Motor neuron (in vitro differentiated cells): ENCODE measurements around the gene HEXD. TPM values are rescaled to one million over a fixed set of nuclear protein-coding genes. Genes with fewer than 3 reads are reported as not detected.
A peak's percentile ranks its signal among the peaks of the same experiment; 100 is the strongest.
"Not testable (repeated sequence)": the region's sequence is repeated elsewhere in the genome, so short reads cannot be mapped to it uniquely, and the experiment has no call there.

Experiments used
- ATAC-seq, 8 experiments: fragments of 200-7000 bp; cut with Tn5 transposase; replicated peaks in 6 of 8; 2 replicates each; pipeline ENCODE4 v1.8.0; 2021; ENCODE audit warnings: mild to moderate bottlenecking in 8 of 8, moderate library complexity in 8 of 8
- H3K27ac ChIP-seq, 2 donors: fragments of 250-450 bp; sonication (Bioruptor Pico); 2 replicates each; pipeline ENCODE4 v1.9.0; 2021; ENCODE audit warnings: antibody characterized with exemption in 2 of 2, mild to moderate bottlenecking in 2 of 2, moderate library complexity in 1 of 2
- H3K4me1 ChIP-seq, 2 donors: fragments of 250-450 bp; sonication (Bioruptor Pico); replicated peaks in 1 of 2; 2 replicates each; pipeline ENCODE4 v1.6.1; 2021; ENCODE audit warnings: antibody characterized with exemption in 2 of 2, mild to moderate bottlenecking in 2 of 2, moderate library complexity in 1 of 2
- H3K4me3 ChIP-seq, 5 donors: fragments of 250-450 bp; sonication (Bioruptor Pico); 2 replicates each; pipeline ENCODE4 v1.9.0; 2021; ENCODE audit warnings: antibody characterized with exemption in 5 of 5, mild to moderate bottlenecking in 5 of 5, moderate library complexity in 4 of 5
- WGBS, 10 experiments: fragments of 450-650 bp; shearing (Covaris generic); methylation state at CpG; one replicate each; pipeline ENCODE4 v1.0.0; 2022; 5-methylcytosine and 5-hydroxymethylcytosine counted together
- in situ Hi-C, 9 experiments: fragments of 400-800 bp; cut with MboI; loops; one replicate each; pipeline ENCODE4 v1.15.0; 2021; ENCODE audit warnings: low sequenced_read_pairs in 9 of 9, low pct_unique_long_range_greater_than_20kb in 2 of 9; ENCODE audit not compliant: unreplicated experiment in 9 of 9
- total RNA-seq, 8 experiments: library from RNA; unstranded; fragments of 300-600 nt; gene quantifications; 2 replicates each; pipeline versions ENCODE4 v1.2.3 to v1.2.4, GENCODE V29; 2022

Gene HEXD
- total RNA-seq, 8 experiments from 2014 or later, result 10.3 to 33.4 (median 15.3) TPM

- no peak for ATAC-seq
- in situ Hi-C loops, result loop anchor here in 1 of 9 experiments (10.0 kb wide), 1 partner anchor 51 kb away; the partner anchor contains the start of gene TEX19
- Histone ChIP-seq H3K27ac (no peak overlapping the region), H3K4me1 (no peaks in the 10 kb centered on the region), H3K4me3 (no peak overlapping the region)
- 88 to 100% (median 90%) methylated on average over 1 to 6 of the region's 14 CpGs; no CpG with 5 or more reads in 3 of the 10 experiments for WGBS, 10 experiments
These were observed 11.9 kb upstream of the HEXD start for GRCh38 chr17:82406131-82406671.

GRCh38 chr17:82407255-82407654 is 10.9 kb upstream of the HEXD start:
- H3K4me1 ChIP-seq, result no peaks in the 10 kb centered on the region
- no peak for ATAC-seq
- H3K27ac ChIP-seq, result no peak overlapping the region
- 84 to 100% (median 88%) methylated on average over 2 to 11 of the region's 13 CpGs; no CpG with 5 or more reads in 7 of the 10 experiments for WGBS, 10 experiments
- no peak overlapping the region for H3K4me3 ChIP-seq
- in situ Hi-C loops, result loop anchor here in 1 of 9 experiments (10.0 kb wide), 1 partner anchor 52 kb away; the partner anchor contains the start of gene TEX19

GRCh38 chr17:82408288-82408937 is 9.7 kb upstream of the HEXD start:
- 60 to 100% (median 87%) methylated on average over 1 to 8 of the region's 15 CpGs for WGBS, 10 experiments
- Histone ChIP-seq H3K4me1 (no peaks in the 10 kb centered on the region), H3K4me3 (no peak overlapping the region), H3K27ac (no peak overlapping the region)
- in situ Hi-C loops, result loop anchor here in 1 of 9 experiments (10.0 kb wide), 1 partner anchor 54 kb away; the partner anchor contains the start of gene TEX19
- ATAC-seq, result peak in 2 of 8 experiments; percentile 50 to 73

GRCh38 chr17:82408938-82409318 is 9.2 kb upstream of the HEXD start:
- ATAC-seq, result no peak
- H3K4me1 ChIP-seq, result no peaks in the 10 kb centered on the region
- 80 to 88% methylated on average over 1 to 11 of the region's 21 CpGs; no CpG with 5 or more reads in 8 of the 10 experiments for WGBS, 10 experiments
- in situ Hi-C loops, result loop anchor here in 1 of 9 experiments (10.0 kb wide), 1 partner anchor 54 kb away; the partner anchor contains the start of gene TEX19
- no peak overlapping the region for H3K4me3 ChIP-seq
- H3K27ac ChIP-seq, result no peak overlapping the region

- WGBS, 10 experiments, result 80 to 100% (median 93%) methylated on average over 1 to 7 of the region's 14 CpGs; no CpG with 5 or more reads in 2 of the 10 experiments
- in situ Hi-C loops, result loop anchor here in 1 of 9 experiments (10.0 kb wide), 1 partner anchor 55 kb away; the partner anchor contains the start of gene TEX19
These were observed 8.0 kb upstream of the HEXD start for GRCh38 chr17:82410014-82410716.

GRCh38 chr17:82411396-82412053 is 6.6 kb upstream of the HEXD start:
- peaks cover 4 to 7% of the 10 kb centered on the region in 2 donors for H3K4me1 ChIP-seq
- WGBS, 10 experiments, result 90 to 100% (median 94%) methylated on average over 1 to 15 of the region's 24 CpGs; no CpG with 5 or more reads in 4 of the 10 experiments
- H3K27ac ChIP-seq, result no peak overlapping the region
- H3K4me3 ChIP-seq, result no peak overlapping the region
- in situ Hi-C loops, result loop anchor here in 1 of 9 experiments (10.0 kb wide), 1 partner anchor 57 kb away; the partner anchor contains the start of gene TEX19
- ATAC-seq, result no peak

More at GRCh38 chr17:82410014-82410716, 8.0 kb upstream of the HEXD start:
- H3K4me3 ChIP-seq, result no peak overlapping the region
- no peak overlapping the region for H3K27ac ChIP-seq
- H3K4me1 ChIP-seq, result peaks cover 4 to 7% of the 10 kb centered on the region in 2 donors
- ATAC-seq, result no peak

GRCh38 chr17:82412081-82412480 is 6.1 kb upstream of the HEXD start:
- H3K4me3 ChIP-seq, H3K27ac ChIP-seq, H3K4me1 ChIP-seq, ATAC-seq: not testable (repeated sequence)
- in situ Hi-C loops, result loop anchor here in 1 of 9 experiments (10.0 kb wide), 1 partner anchor 57 kb away; the partner anchor contains the start of gene TEX19
- 100% methylated on average over 2 of the region's 16 CpGs; no CpG with 5 or more reads in 9 of the 10 experiments for WGBS, 10 experiments

GRCh38 chr17:82412535-82413520 is 5.3 kb upstream of the HEXD start:
- Histone ChIP-seq H3K4me1 (peaks cover 4 to 12% of the 10 kb centered on the region in 2 donors), H3K4me3 (no peak overlapping the region), H3K27ac (no peak overlapping the region)
- WGBS, 10 experiments, result 67 to 95% (median 92%) methylated on average over 2 to 10 of the region's 29 CpGs; no CpG with 5 or more reads in 1 of the 10 experiments
- ATAC-seq, result no peak
- in situ Hi-C loops, result loop anchor here in 1 of 9 experiments (10.0 kb wide), 1 partner anchor 58 kb away; the partner anchor contains the start of gene TEX19

- Histone ChIP-seq H3K4me1 (peaks cover 9 to 12% of the 10 kb centered on the region in 2 donors), H3K4me3 (no peak overlapping the region), H3K27ac (no peak overlapping the region)
- WGBS, 10 experiments, result 0 to 100% (median 14%) methylated on average over 2 to 22 of the region's 38 CpGs; no CpG with 5 or more reads in 2 of the 10 experiments
- peak; percentile 22 to 74 (median 48) for ATAC-seq
- in situ Hi-C loops, result loop anchor here in 1 of 9 experiments (10.0 kb wide), 1 partner anchor 60 kb away; the partner anchor contains the start of gene TEX19
These were observed 3.4 kb upstream of the HEXD start for GRCh38 chr17:82414548-82415281.

- WGBS, 10 experiments, result 73 to 96% (median 91%) methylated on average over 1 to 9 of the region's 26 CpGs; no CpG with 5 or more reads in 2 of the 10 experiments
- H3K27ac ChIP-seq, result no peak overlapping the region
- in situ Hi-C loops, result loop anchor here in 1 of 9 experiments (10.0 kb wide), 1 partner anchor 61 kb away; the partner anchor contains the start of gene TEX19
- no peak overlapping the region for H3K4me3 ChIP-seq
- no peak for ATAC-seq
- H3K4me1 ChIP-seq, result peaks cover 9 to 12% of the 10 kb centered on the region in 2 donors
These were observed 2.8 kb upstream of the HEXD start for GRCh38 chr17:82415336-82415735.

GRCh38 chr17:82415786-82416185 is 2.4 kb upstream of the HEXD start:
- 83 to 100% (median 96%) methylated on average over 1 to 8 of the region's 9 CpGs; no CpG with 5 or more reads in 3 of the 10 experiments for WGBS, 10 experiments
- no peak for ATAC-seq
- Histone ChIP-seq H3K27ac (no peak overlapping the region), H3K4me3 (no peak overlapping the region), H3K4me1 (peaks cover 9 to 12% of the 10 kb centered on the region in 2 donors)
- in situ Hi-C loops, result loop anchor here in 1 of 9 experiments (10.0 kb wide), 1 partner anchor 61 kb away; the partner anchor contains the start of gene TEX19
